HEK293T (cell line): Measurements from ENCODE around the gene KAZALD1.

Experiments used
- CTCF ChIA-PET: fragments of 350-600 bp; formaldehyde crosslinking; extraction: SDS; loops from one replicate; lab custom pipeline; 2021; ENCODE audit warnings: antibody characterized with exemption, inconsistent platforms; lab: Yijun Ruan, JAX
- POLR2A ChIA-PET: fragments of 350-600 bp; formaldehyde crosslinking; extraction: SDS; loops from one replicate; lab custom pipeline; 2020; ENCODE audit warnings: antibody characterized with exemption, inconsistent platforms; lab: Yijun Ruan, JAX
- DNase-seq: peaks from one replicate; pipeline ENCODE4 v3.0.0; 2012; ENCODE audit warnings: mixed read lengths; ENCODE audit errors: extremely low spot score
- ARNT ChIP-seq: fragments of 450-650 bp; IDR thresholded peaks from 2 replicates; pipeline ENCODE4 v1.6.1; 2017; ENCODE audit warnings: mild to moderate bottlenecking
- BHLHE40 ChIP-seq: fragments of 450-650 bp; IDR thresholded peaks from 2 replicates; pipeline ENCODE4 v1.6.1; 2016; ENCODE audit warnings: mild to moderate bottlenecking, moderate library complexity, borderline replicate concordance
- CTBP1 ChIP-seq: fragments of 450-650 bp; IDR thresholded peaks from 2 replicates; pipeline ENCODE4 v1.6.1; 2016; ENCODE audit warnings: borderline replicate concordance
- ELF4 ChIP-seq: fragments of 450-650 bp; IDR thresholded peaks from 2 replicates; pipeline ENCODE4 v1.6.1; 2017; ENCODE audit warnings: antibody characterized with exemption
- FOXA1 ChIP-seq: fragments of 450-650 bp; IDR thresholded peaks from 2 replicates; pipeline ENCODE4 v1.6.1; 2016; ENCODE audit warnings: mild to moderate bottlenecking
- FOXK2 ChIP-seq: fragments of 450-650 bp; IDR thresholded peaks from 2 replicates; pipeline ENCODE4 v1.6.1; 2016; ENCODE audit warnings: mild to moderate bottlenecking
- FOXM1 ChIP-seq: fragments of 450-650 bp; IDR thresholded peaks from 2 replicates; pipeline ENCODE4 v1.6.1; 2017; ENCODE audit warnings: mild to moderate bottlenecking, borderline replicate concordance
- HDGF ChIP-seq: fragments of 450-650 bp; IDR thresholded peaks from 2 replicates; pipeline ENCODE4 v1.6.1; 2017; ENCODE audit warnings: antibody characterized with exemption, borderline replicate concordance
- L3MBTL2 ChIP-seq: fragments of 450-650 bp; conservative IDR thresholded peaks from 2 replicates; pipeline ENCODE4 v1.6.1; 2016; ENCODE audit warnings: mild to moderate bottlenecking
- LEF1 ChIP-seq: fragments of 450-650 bp; IDR thresholded peaks from 2 replicates; pipeline ENCODE4 v1.6.1; 2017; ENCODE audit warnings: mild to moderate bottlenecking, borderline replicate concordance
- NFRKB ChIP-seq: fragments of 450-650 bp; IDR thresholded peaks from 2 replicates; pipeline ENCODE4 v1.6.1; 2016; ENCODE audit warnings: mild to moderate bottlenecking, moderate library complexity
- SP1 ChIP-seq: fragments of 450-650 bp; IDR thresholded peaks from 2 replicates; pipeline ENCODE4 v1.6.1; 2017
- SUZ12 ChIP-seq: fragments of 450-650 bp; IDR thresholded peaks from 2 replicates; pipeline ENCODE4 v1.6.1; 2016; ENCODE audit warnings: mild to moderate bottlenecking
- TARDBP ChIP-seq: fragments of 450-650 bp; IDR thresholded peaks from 2 replicates; pipeline ENCODE4 v1.6.1; 2016
- ZNF384 ChIP-seq: fragments of 450-650 bp; IDR thresholded peaks from 2 replicates; pipeline ENCODE4 v1.6.1; 2016
- TF ChIP-seq, protein P1 (sequence below): fragments of 450-650 bp; IDR thresholded peaks from 2 replicates; pipeline ENCODE4 v1.6.1; 2016

Gene KAZALD1

GRCh38 chr10:101029520-101030295 is 32.1 kb upstream of the KAZALD1 start:
- ChIA-PET POLR2A (interaction anchor here (1.4 to 3.9 kb wide), 4 partner anchors 10 to 37 kb away, joined by 9 to 30 read pairs (median 16); partner anchors contain the start of gene KAZALD1), CTCF (interaction anchor here (0.6 to 6.8 kb wide), 8 partner anchors 12 to 31 kb away, joined by 3 to 35 read pairs (median 6); no protein-coding TSS in a partner anchor)
- no peak for TF ChIP-seq FOXK2
- no peak for TF ChIP-seq FOXM1
- no peak for TF ChIP-seq ARNT
- TF ChIP-seq, protein P1, sequence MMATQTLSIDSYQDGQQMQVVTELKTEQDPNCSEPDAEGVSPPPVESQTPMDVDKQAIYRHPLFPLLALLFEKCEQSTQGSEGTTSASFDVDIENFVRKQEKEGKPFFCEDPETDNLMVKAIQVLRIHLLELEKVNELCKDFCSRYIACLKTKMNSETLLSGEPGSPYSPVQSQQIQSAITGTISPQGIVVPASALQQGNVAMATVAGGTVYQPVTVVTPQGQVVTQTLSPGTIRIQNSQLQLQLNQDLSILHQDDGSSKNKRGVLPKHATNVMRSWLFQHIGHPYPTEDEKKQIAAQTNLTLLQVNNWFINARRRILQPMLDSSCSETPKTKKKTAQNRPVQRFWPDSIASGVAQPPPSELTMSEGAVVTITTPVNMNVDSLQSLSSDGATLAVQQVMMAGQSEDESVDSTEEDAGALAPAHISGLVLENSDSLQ, result no peak
- no peak for TF ChIP-seq NFRKB
- TF ChIP-seq BHLHE40, result no peak
- peak; percentile 50 for DNase-seq

DNA sequence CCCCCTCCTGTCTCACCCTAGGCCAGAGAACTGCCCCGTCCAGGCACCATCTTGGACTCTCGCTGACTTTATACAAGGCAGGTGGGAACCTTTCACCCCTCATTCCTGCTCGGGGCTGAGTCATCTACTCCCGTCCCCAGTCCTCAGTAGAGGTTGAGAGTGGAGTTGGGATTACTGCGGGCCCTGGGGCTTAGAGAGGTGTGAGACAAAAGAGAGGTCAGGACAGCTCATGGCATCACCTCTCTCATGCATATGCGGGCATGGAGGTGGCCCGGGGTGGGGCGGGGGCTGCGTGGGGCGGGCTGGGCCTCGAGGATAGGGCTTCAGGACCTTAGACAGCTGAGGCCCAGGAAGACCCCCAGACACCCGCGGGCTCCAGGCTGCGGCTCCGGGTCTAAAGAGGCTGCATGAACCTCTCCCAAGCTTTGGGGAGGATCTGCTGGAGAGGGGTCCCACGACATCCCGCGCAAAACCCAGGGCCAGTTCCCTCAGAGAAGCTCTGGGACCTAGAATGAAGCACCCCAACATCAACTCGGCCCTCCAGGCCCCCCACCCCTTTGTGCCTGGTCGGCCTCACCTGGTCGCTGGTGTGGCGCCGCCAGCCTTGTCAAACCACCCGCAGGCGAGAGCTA is 31.2 kb upstream of the KAZALD1 start:
- POLR2A ChIA-PET, result interaction anchor here (0.8 to 3.9 kb wide), 7 partner anchors 9 to 112 kb away, joined by 3 to 30 read pairs (median 9); partner anchors contain the start of gene KAZALD1
- TF ChIP-seq, protein P1, result no peak
- TF ChIP-seq CTBP1 (no peak), L3MBTL2 (no peak), FOXA1 (no peak), SUZ12 (no peak), SP1 (no peak), TARDBP (no peak), FOXM1 (no peak), ARNT (no peak), NFRKB (no peak), LEF1 (no peak), FOXK2 (no peak), HDGF (no peak), ZNF384 (no peak), ELF4 (no peak), BHLHE40 (no peak)
- CTCF ChIA-PET, result interaction anchor here (0.6 to 6.8 kb wide), 9 partner anchors 11 to 64 kb away, joined by 3 to 35 read pairs (median 4); no protein-coding TSS in a partner anchor
- DNase-seq, result no peak

GRCh38 chr10:101031128-101031795 is 30.5 kb upstream of the KAZALD1 start, which contains the start of the genes PDZD7 and SFXN3:
Gene PDZD7 (minus strand): TSS chr10:101031129. CDS start chr10:101030219, 910 bp downstream.
Gene SFXN3 (plus strand): TSS chr10:101031234. CDS start chr10:101034695, 3,461 bp downstream.
- DNase-seq, result peak; percentile 100
- ChIA-PET POLR2A (interaction anchor here (0.8 to 3.9 kb wide), 7 partner anchors 8 to 111 kb away, joined by 3 to 30 read pairs (median 9); partner anchors contain the start of gene KAZALD1), CTCF (interaction anchor here (0.7 to 6.8 kb wide), 8 partner anchors 10 to 64 kb away, joined by 3 to 35 read pairs (median 4); no protein-coding TSS in a partner anchor)
- TF ChIP-seq HDGF (no peak), SUZ12 (no peak), ARNT (no peak), FOXA1 (no peak), ZNF384 (no peak)
- TF ChIP-seq, protein P1, result peak; percentile 100

GRCh38 chr10:101031796-101032636 is 29.8 kb upstream of the KAZALD1 start:
- CTCF ChIA-PET, result interaction anchor here (0.8 to 6.8 kb wide), 6 partner anchors 9 to 34 kb away, joined by 3 to 35 read pairs (median 8); no protein-coding TSS in a partner anchor
- TF ChIP-seq, protein P1, result no peak
- POLR2A ChIA-PET, result interaction anchor here (0.8 to 3.9 kb wide), 4 partner anchors 8 to 30 kb away, joined by 3 to 30 read pairs (median 13); partner anchors contain the start of gene KAZALD1
- no peak for DNase-seq
